ENCODE data around the gene MYBPC1.

DNA sequence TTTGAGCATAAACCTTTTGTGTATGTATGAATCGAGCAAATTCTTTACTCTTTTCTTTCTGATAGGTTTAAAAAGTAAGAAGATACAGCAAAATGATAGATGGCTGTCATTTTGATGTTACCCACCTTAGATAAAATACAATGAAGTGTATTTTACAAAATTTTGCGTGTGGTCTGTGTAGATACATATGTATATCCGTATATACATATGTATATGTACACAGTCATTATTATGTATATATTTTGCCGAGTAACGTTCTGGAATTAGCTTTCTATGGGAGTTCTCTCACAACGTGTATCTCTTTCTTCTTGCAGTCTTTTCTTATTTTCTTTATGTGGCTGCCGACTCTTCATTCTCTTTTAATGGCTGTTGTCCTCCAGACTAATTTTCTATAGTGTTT lies 70.2 kb downstream of the MYBPC1 start:
- TF ChIP-seq CTCF (IDR thresholded peaks at IDR 0.05; ENCODE audit: insufficient read depth, low read length, poor library complexity, severe bottlenecking) (no peak), EZH2phosphoT487 (conservative IDR thresholded peaks at IDR 0.05; ENCODE audit: low read length) (no peak)

All from SU-DHL-6 (cell line).